Neural progenitor cell (in vitro differentiated cells): ENCODE results near the gene MMD2.

Source experiments
- CTCF ChIP-seq: fragments of 200-600 bp; sonication (generic); IDR thresholded peaks from 2 replicates; pipeline ENCODE4 v1.5.1; 2017; ENCODE audit warnings: antibody characterized with exemption, mild to moderate bottlenecking
- EZH2 ChIP-seq: fragments of 200-600 bp; sonication (generic); IDR thresholded peaks from 2 replicates; pipeline ENCODE4 v1.6.1; 2017; ENCODE audit warnings: antibody characterized with exemption, mild to moderate bottlenecking, moderate library complexity

GRCh38 chr7:4882169-4883032 lies 76.6 kb downstream of the MMD2 start:
- TF ChIP-seq EZH2 (no peak), CTCF (no peak)
